HepG2 (cell line): Measurements from ENCODE around the gene DAD1. TPM values are rescaled to one million over a fixed set of nuclear protein-coding genes. Genes with fewer than 3 reads are reported as not detected.

ENCODE experiments used
- ETV5 ChIP-seq: IDR thresholded peaks from 2 replicates; pipeline ENCODE4 v1.6.1; 2018; ENCODE audit warnings: missing biosample characterization, missing genetic modification reagents, inconsistent platforms, borderline replicate concordance
- HIVEP1 ChIP-seq: sonication (generic); formaldehyde crosslinking; IDR thresholded peaks from 2 replicates; pipeline ENCODE4 v1.4.0; 2020; ENCODE audit warnings: mild to moderate bottlenecking, missing genetic modification reagents
- MAZ ChIP-seq, 2 experiments: sonication (generic) in 1 of 2; formaldehyde crosslinking in 1 of 2; IDR thresholded peaks; 2 replicates each; pipeline versions ENCODE4 v1.5.0 to v1.6.1; 2012 to 2020; ENCODE audit warnings: low read depth in 2 of 2, mild to moderate bottlenecking in 2 of 2, borderline replicate concordance in 1 of 2, improper control_type of control experiment in 1 of 2, low read length in 1 of 2, missing genetic modification reagents in 1 of 2, moderate library complexity in 1 of 2
- XRCC5 ChIP-seq: fragments of 200-400 bp; formaldehyde crosslinking; optimal IDR thresholded peaks from 2 replicates; pipeline ENCODE3; 2017; ENCODE audit warnings: mild to moderate bottlenecking, low read length
- ZNF235 ChIP-seq: sonication (generic); formaldehyde crosslinking; IDR thresholded peaks from 2 replicates; pipeline ENCODE4 v1.8.1; 2023; ENCODE audit warnings: mild to moderate bottlenecking, missing genetic modification reagents, borderline replicate concordance
- ZNF264 ChIP-seq: sonication (generic); formaldehyde crosslinking; IDR thresholded peaks from 2 replicates; pipeline ENCODE4 v1.4.0; 2020; ENCODE audit warnings: missing genetic modification reagents
- ZNF564 ChIP-seq: sonication (generic); formaldehyde crosslinking; IDR thresholded peaks from 2 replicates; pipeline ENCODE4 v1.8.1; 2023; ENCODE audit warnings: mild to moderate bottlenecking, missing genetic modification reagents
- ZNF749 ChIP-seq: sonication (generic); formaldehyde crosslinking; IDR thresholded peaks from 2 replicates; pipeline ENCODE4 v1.8.0; 2022; ENCODE audit warnings: mild to moderate bottlenecking, missing genetic modification reagents, moderate library complexity, borderline replicate concordance
- polyA plus RNA-seq, 8 experiments: library from polyadenylated mRNA; depleted of rRNA in 3 of 8; stranded (reverse) in 7 of 8; unstranded in 1 of 8; fragments of >200 nt; fragmentation: Illumina TruSeq in 4 of 8; extraction: Trizol in 4 of 8; gene quantifications; 2 replicates each; pipeline versions ENCODE4 v1.2.1 to v1.2.3, GENCODE V29; 2011 to 2016; ENCODE audit warnings: low read depth in 4 of 8, missing spikeins in 1 of 8, mixed read lengths in 1 of 8; ENCODE audit not compliant: insufficient read depth in 1 of 8
- total RNA-seq, 5 experiments: library from RNA; depleted of rRNA; stranded (reverse); fragments of >200 nt; fragmentation: Illumina TruSeq; extraction: Trizol; gene quantifications; 2 replicates each; pipeline ENCODE4 v1.2.3, GENCODE V29; 2016; ENCODE audit warnings: low read depth in 1 of 5
- TF ChIP-seq, protein P1 (sequence below): sonication (generic); formaldehyde crosslinking; conservative IDR thresholded peaks from 2 replicates; pipeline ENCODE4 v1.5.0; 2020; ENCODE audit warnings: missing genetic modification reagents
- TF ChIP-seq, protein P2 (sequence below): sonication (generic); formaldehyde crosslinking; IDR thresholded peaks from 2 replicates; pipeline ENCODE4 v1.4.0; 2020; ENCODE audit warnings: mild to moderate bottlenecking, missing genetic modification reagents, borderline replicate concordance
- TF ChIP-seq, protein P3 (sequence below): sonication (generic); formaldehyde crosslinking; IDR thresholded peaks from 2 replicates; pipeline ENCODE4 v1.4.0; 2020; ENCODE audit warnings: mild to moderate bottlenecking, low read depth, missing genetic modification reagents
- TF ChIP-seq, protein P4 (sequence below): sonication (generic); formaldehyde crosslinking; IDR thresholded peaks from 2 replicates; pipeline ENCODE4 v1.9.0; 2022; ENCODE audit warnings: low read depth, missing genetic modification reagents
- TF ChIP-seq, protein P5 (sequence below): sonication (generic); formaldehyde crosslinking; IDR thresholded peaks from 2 replicates; pipeline ENCODE4 v1.9.0; 2021; ENCODE audit warnings: mild to moderate bottlenecking, missing genetic modification reagents

DAD1 gene
- total and polyA plus RNA-seq, 2 of the 13 experiments (the other 11 are each of a cell fraction or from before 2014, with no cell fraction given), result 558 to 626 TPM

DNA sequence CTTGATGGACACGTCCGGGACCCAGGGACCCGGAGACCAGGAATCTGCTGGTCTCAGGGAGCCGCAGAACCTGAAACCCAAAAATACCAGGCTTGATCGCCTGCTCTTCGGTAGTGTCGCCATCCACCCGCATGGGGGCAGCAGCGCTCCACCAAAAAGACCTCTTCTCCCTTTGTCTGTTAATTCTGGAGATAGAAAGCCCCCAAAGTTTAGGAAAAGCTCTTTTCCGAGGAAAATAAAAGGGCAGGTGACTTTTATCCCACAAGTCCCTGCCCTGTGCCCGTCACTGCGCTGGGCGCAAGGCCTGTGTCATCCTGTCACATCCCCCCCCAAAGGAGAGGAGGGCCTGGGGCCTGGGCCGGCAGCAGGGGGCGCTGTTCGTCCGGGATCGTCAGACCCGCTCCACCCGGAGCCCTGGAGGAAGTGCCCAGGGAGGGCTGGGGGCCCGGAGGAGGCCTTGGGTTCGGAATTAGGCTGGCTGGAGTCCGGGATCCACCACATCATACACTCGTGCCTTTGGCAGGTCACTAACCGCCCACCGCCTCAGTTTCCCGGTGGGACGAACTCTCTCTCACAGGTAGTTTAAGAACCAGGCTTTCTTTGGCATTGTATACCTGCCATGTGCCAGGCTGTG, 31.9 kb downstream of the DAD1 start (continued):
- TF ChIP-seq ZNF235, result no peak
- TF ChIP-seq ETV5 (CRISPR knock-in tag), result peak; percentile 71
- TF ChIP-seq, protein P1, sequence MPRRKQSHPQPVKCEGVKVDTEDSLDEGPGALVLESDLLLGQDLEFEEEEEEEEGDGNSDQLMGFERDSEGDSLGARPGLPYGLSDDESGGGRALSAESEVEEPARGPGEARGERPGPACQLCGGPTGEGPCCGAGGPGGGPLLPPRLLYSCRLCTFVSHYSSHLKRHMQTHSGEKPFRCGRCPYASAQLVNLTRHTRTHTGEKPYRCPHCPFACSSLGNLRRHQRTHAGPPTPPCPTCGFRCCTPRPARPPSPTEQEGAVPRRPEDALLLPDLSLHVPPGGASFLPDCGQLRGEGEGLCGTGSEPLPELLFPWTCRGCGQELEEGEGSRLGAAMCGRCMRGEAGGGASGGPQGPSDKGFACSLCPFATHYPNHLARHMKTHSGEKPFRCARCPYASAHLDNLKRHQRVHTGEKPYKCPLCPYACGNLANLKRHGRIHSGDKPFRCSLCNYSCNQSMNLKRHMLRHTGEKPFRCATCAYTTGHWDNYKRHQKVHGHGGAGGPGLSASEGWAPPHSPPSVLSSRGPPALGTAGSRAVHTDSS (CRISPR knock-in tag), result peak; percentile 10
- TF ChIP-seq, protein P2, sequence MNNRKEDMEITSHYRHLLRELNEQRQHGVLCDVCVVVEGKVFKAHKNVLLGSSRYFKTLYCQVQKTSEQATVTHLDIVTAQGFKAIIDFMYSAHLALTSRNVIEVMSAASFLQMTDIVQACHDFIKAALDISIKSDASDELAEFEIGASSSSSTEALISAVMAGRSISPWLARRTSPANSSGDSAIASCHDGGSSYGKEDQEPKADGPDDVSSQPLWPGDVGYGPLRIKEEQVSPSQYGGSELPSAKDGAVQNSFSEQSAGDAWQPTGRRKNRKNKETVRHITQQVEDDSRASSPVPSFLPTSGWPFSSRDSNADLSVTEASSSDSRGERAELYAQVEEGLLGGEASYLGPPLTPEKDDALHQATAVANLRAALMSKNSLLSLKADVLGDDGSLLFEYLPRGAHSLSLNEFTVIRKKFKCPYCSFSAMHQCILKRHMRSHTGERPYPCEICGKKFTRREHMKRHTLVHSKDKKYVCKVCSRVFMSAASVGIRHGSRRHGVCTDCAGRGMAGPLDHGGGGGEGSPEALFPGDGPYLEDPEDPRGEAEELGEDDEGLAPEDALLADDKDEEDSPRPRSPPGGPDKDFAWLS, result no peak
- TF ChIP-seq, protein P3, sequence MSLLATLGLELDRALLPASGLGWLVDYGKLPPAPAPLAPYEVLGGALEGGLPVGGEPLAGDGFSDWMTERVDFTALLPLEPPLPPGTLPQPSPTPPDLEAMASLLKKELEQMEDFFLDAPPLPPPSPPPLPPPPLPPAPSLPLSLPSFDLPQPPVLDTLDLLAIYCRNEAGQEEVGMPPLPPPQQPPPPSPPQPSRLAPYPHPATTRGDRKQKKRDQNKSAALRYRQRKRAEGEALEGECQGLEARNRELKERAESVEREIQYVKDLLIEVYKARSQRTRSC (CRISPR knock-in tag), result no peak
- no peak for TF ChIP-seq MAZ (IDR thresholded peaks at IDR 0.05; ENCODE audit: borderline replicate concordance, low read depth, low read length)
- peak; percentile 46; the same call in 1 of the 2 replicates for TF ChIP-seq MAZ (CRISPR knock-in tag; IDR thresholded peaks at IDR 0.05; ENCODE audit: low read depth)
- no peak for TF ChIP-seq ZNF564 (CRISPR knock-in tag)
- TF ChIP-seq, protein P4, sequence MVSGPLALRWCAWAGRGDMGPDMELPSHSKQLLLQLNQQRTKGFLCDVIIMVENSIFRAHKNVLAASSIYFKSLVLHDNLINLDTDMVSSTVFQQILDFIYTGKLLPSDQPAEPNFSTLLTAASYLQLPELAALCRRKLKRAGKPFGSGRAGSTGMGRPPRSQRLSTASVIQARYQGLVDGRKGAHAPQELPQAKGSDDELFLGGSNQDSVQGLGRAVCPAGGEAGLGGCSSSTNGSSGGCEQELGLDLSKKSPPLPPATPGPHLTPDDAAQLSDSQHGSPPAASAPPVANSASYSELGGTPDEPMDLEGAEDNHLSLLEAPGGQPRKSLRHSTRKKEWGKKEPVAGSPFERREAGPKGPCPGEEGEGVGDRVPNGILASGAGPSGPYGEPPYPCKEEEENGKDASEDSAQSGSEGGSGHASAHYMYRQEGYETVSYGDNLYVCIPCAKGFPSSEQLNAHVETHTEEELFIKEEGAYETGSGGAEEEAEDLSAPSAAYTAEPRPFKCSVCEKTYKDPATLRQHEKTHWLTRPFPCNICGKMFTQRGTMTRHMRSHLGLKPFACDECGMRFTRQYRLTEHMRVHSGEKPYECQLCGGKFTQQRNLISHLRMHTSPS (CRISPR knock-in tag), result peak; percentile 84
- TF ChIP-seq XRCC5, result peak; percentile 99
- peak; percentile 48; the same call in 1 of the 2 replicates for TF ChIP-seq ZNF264 (CRISPR knock-in tag)
- no peak; the same call in 1 of the 2 replicates for TF ChIP-seq ZNF749
- peak; percentile 35; the same call in 1 of the 2 replicates for TF ChIP-seq HIVEP1
- TF ChIP-seq, protein P5, sequence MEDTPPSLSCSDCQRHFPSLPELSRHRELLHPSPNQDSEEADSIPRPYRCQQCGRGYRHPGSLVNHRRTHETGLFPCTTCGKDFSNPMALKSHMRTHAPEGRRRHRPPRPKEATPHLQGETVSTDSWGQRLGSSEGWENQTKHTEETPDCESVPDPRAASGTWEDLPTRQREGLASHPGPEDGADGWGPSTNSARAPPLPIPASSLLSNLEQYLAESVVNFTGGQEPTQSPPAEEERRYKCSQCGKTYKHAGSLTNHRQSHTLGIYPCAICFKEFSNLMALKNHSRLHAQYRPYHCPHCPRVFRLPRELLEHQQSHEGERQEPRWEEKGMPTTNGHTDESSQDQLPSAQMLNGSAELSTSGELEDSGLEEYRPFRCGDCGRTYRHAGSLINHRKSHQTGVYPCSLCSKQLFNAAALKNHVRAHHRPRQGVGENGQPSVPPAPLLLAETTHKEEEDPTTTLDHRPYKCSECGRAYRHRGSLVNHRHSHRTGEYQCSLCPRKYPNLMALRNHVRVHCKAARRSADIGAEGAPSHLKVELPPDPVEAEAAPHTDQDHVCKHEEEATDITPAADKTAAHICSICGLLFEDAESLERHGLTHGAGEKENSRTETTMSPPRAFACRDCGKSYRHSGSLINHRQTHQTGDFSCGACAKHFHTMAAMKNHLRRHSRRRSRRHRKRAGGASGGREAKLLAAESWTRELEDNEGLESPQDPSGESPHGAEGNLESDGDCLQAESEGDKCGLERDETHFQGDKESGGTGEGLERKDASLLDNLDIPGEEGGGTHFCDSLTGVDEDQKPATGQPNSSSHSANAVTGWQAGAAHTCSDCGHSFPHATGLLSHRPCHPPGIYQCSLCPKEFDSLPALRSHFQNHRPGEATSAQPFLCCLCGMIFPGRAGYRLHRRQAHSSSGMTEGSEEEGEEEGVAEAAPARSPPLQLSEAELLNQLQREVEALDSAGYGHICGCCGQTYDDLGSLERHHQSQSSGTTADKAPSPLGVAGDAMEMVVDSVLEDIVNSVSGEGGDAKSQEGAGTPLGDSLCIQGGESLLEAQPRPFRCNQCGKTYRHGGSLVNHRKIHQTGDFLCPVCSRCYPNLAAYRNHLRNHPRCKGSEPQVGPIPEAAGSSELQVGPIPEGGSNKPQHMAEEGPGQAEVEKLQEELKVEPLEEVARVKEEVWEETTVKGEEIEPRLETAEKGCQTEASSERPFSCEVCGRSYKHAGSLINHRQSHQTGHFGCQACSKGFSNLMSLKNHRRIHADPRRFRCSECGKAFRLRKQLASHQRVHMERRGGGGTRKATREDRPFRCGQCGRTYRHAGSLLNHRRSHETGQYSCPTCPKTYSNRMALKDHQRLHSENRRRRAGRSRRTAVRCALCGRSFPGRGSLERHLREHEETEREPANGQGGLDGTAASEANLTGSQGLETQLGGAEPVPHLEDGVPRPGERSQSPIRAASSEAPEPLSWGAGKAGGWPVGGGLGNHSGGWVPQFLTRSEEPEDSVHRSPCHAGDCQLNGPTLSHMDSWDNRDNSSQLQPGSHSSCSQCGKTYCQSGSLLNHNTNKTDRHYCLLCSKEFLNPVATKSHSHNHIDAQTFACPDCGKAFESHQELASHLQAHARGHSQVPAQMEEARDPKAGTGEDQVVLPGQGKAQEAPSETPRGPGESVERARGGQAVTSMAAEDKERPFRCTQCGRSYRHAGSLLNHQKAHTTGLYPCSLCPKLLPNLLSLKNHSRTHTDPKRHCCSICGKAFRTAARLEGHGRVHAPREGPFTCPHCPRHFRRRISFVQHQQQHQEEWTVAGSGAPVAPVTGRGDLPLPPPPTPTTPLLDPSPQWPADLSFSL, result peak; percentile 72; the same call in 1 of the 2 replicates
